HG03460 (cell line): ENCODE data around the gene SBF2.

Experiments used
- ATAC-seq: cut with Tn5 transposase; IDR thresholded peaks from one replicate; pipeline ENCODE4 v1.9.1; 2021; ENCODE audit not compliant: unreplicated experiment

SBF2 gene

DNA sequence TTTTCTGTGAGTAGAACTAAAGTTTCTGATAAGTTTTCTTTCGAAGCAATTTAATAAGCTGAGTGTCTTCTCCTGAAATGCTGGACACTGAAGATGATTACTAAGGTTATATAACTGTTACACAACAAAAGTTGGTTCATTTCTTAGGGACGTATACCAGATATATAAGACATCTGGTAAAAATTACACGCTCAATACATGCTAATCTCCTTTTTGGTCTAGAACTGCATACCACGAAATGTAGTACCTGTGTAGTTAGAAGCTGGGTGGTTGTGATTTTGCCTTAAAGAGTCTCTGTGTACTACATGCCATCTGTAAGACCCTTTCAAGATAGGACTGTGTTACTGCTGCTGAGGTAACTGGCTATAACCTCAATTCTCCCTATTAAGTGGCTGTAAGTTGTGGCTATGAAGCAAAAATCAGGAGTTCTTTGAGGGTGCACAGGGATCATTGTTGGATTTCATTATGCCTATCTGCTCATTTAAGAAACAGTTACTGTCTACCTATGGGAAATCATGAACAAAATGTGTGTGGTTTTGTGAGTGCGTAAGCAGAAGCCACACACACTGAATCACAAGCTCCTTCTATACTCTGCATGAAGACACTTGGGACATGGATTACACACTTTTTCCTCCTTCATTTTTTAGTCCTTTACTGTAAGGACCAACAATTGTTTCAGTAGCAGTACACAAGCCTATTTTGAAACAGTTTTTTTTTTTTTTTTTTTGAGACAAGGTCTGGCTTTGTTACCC is 434.3 kb downstream of the SBF2 start:
- ATAC-seq = no peak

DNA sequence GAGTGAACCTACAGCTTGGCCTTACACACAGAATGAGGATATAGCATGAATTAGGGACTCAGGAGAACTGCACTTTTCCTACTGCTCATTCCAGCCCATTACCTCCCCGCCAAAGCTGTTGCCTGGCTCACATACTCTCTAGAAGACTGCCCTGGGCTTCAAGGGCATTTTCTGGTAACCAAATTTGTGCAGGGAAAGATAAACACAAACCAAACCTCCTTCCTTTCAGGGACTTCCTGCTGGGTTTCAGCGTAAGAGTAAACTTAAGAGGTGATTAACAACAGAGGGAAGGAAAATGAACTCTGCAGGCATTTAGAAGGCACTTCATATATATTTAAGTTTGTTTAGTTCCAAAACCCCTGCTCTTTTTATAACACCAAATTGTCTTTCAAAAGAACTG is 435.2 kb downstream of the SBF2 start:
- ATAC-seq = no peak

DNA sequence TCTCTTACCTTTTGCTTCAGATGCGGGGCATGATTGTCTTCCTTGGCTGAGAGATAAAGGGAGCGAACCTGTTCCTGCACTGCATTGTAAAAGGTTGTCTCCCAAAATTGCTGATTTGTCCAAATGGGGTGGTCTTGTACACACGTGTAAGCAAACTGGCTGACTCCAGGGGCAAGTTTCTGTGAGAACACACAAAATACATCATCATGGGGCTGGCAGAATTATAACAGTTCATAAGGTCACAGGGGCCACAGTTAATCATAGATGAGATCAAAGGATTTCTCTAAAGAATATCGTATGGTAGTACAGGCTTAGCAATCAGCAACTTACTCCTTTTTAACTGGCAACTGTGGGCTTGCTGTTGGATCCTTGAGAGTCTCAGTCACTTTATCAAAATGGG is 435.8 kb downstream of the SBF2 start:
- no peak for ATAC-seq

DNA sequence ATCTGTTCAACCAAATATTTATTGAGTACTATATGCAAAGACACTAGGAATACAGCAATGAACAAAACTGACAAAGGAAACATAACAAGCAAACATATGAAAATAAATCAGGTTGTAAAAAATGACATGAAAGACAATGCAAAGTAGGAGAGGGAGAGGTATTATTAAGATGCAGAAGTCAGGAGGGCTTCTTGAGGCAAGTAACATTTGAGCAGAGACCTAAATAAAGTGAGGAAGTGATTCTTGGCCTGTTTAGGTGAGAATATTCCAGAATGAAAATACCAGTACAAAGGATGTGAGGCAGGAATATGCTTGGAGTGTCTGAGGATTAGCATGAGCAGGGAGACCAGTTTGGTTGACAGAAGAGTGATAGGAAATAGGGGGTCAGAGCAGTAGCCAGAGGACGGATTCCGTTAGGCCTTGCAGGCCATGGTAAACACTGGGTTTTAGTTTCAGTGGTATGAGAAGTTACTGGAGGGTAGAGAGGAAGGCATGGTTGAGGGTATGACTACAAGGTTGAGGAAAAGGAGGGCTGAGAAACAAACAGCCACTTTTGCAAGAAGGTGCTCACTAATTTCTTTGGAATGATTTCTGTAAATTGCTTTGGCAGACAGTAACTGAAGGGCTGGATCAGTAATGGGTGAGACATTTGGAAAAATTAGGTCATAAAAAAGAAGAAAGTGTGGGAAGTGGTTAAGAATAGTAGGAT is 438.3 kb downstream of the SBF2 start:
- no peak for ATAC-seq

DNA sequence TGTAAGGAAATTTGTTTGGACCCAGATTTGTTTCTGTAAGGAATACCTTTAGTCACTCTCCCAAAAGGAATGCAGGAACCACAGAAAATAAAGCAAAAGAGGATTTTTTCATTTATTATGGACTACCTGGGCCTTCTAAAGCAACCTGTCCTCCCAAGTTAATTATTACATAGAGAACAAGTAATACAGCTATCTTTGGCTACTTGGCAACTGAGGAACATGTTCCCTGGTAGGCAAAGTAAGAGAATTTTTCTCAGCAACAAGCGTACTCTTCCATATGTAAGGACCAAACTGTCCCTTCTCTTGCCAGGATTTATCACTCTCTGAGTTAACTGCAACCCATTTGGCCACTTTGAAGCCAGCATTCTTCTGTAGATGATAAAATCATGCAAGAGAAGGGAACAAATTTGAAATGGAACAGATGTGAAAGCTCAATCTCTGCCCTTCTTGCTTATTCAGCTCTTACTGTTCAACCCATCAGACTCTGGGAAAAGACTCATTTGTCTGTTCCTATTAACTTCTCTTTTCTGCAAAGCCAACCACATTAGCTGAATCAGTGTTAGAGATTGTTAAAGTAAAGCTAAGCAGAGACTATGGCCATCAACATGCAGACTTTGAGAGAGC is 440.0 kb downstream of the SBF2 start:
- ATAC-seq = no peak

DNA sequence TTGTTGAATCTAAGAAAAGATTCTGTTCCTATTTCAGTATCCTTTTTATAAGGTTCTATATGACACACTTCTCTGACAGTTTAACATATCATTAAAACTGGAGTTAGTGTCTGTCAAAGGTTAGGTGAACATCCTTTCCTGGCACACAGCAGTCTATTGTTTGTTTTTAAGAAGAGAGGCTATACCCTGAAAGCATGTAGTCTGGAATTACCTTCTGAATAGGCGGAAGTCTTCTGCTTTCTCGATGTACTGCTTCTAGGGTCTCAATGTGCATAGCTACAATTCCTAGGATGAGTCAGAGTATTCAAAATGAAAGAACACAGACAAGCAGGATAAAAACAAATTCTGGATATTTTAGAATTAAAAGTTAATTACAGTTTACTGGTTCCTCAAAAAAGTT is 441.6 kb downstream of the SBF2 start:
- ATAC-seq = no peak

DNA sequence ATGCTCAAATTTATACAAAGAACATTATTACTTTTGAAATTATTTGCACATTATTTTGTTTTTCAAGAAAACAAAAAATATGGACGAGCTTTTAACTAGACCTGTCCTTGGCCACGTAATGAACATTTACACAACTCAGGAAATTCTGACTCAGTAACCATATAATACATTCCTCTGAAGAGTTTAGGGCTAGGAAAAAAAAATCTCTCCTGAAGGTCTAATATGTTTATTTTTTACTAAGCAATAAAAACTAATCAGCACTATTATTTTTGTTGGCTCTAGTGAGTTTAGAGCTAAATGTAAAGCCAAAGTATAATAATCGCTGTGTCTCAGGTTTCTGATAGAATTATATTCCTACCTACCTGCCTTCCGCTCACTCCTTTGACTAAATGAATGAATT is 442.7 kb downstream of the SBF2 start:
- no peak for ATAC-seq

DNA sequence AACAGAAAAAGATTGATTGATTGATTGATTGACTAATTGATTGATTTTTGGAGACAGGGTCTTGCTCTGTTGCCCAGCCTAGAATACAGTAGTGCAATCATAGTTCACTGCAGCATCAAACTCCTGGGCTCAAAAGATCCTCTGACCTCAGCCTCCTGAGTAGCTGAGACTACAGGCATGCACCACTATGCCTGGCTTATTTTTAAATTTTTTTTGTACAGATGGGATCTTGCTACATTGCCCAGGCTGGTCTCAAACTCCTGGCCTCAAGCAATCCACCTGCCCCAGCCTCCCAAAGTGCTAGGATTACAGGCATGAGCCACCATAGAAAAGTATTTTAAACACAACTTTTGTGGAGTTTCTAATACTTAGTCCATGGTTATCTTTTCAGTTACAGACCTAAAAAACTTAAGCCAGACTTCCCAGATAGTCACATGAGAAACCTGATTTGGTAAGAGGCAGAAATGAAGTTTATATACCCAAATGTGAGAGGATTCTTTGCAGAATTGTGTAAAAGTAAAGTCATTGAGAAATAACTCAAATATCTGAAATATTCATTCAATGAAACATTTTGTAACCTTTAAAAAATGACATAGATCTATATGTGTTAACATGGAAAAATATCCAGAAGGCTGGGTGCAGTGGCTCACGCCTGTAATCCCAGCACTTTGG is 443.7 kb downstream of the SBF2 start:
- no peak for ATAC-seq

DNA sequence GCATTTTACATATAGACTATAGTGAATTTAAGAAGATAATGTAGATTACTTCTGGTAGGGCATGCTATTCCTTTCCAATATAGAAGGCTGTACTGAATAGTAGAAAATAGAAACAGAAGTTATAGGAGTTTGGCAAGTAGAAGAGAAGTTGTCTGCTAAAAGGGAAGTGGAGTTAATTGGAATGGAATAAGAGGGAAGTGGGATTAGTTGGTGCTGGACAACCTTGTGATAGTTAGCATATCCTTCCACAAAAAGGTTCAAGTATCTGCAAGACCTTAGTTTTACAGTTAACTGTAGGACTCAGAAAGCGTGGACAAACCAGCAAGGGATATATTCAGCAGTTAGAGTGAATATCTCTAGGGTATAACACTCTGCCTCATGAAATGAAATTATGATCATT is 444.6 kb downstream of the SBF2 start:
- no peak for ATAC-seq

DNA sequence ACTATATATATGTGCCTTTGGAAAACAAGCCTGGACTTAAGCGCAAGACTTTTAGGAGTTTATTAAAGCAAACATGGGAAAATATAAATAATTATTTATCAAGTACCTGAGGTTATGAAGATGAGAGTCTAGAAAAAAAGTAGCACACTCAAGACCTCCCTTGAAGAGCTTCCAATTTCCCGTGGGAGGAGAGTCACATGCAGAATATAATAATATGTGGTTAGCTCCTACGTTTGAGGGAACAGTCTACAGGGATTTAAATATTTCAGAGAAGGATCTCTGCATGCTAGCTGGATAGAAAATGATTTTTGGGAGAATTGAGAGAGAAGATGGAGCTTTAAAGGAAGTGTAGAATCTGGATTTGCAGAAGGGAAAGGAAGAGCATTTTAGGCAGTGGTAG is 446.4 kb downstream of the SBF2 start:
- no peak for ATAC-seq

DNA sequence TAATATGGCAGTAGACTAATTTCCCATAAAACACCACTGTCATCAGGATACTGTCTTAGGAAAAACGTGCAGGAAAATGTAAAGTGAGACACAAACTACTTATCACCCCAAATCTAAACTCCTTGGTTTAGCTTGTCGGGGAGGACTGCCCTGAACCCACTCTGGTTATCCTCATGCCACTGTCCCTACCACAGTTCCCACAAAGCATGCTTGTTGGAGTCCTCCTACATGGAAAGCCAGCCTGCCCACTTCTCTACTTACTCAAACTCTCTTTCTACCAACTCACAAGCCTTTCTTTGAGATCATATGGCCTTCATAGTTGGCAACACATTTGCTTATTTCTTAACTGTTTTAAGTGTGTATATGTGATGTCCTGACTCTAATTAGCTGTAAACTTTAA is 451.1 kb downstream of the SBF2 start:
- no peak for ATAC-seq

DNA sequence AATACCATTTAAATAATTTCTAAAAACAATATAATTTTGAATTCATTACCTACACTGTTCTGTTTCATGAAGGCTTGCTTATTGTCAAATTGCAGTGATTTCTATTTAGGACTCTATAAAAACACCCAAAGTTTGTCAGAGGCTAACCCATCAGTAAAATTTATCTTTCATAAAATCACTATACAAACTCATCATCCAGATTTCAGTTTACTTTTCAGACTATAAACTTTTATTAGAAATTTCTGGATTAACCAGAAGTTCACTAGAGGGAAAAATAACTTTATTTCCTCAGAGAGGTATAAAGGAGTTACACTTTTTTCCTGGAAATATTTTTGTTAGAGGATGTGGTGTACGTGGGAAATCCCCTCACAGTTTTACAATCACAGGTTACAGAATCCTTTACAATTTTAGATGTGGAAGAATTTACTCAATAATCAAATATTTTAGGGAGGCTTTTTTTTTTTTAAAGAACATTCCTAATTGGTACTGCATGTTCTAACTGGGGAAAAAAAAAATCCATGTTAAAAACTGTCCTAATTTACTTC is 453.5 kb downstream of the SBF2 start:
- no peak for ATAC-seq

DNA sequence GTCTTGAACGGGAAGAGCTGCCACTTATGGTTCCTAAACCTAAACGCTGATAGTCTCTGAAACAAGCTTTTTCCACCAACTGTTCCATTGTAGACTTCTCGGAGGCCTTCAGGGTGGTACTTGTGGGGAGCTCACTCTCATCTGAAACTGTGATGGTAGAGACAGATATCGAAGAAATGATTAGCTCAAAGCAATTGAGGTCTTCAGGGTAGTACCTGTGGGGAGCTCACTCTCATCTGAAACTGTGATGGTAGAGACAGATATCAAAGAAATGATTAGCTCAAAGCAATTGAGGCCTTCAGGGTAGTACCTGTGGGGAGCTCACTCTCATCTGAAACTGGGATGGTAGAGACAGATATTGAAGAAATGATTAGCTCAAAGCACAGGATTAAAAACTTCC is 454.5 kb downstream of the SBF2 start:
- ATAC-seq = peak; percentile 72

DNA sequence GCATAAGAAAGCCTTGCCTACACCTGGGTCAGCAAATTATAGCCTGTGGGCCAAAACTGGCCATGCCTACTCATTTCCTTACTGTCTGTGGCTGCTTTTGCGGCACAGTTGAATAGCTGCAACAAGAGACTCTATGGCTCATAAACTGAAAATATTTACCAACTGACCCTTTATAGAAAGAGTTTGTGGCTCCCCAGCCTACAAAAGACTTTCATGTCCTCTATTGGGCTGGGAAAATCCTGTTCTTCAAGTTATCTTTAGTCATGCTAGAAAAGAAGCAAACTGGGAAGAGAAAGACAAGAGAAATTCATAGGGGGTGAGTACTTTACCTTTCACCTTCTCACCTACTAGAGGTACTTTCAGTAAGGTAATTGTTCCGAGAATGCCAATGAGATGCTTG is 455.1 kb downstream of the SBF2 start:
- peak; percentile 74 for ATAC-seq

DNA sequence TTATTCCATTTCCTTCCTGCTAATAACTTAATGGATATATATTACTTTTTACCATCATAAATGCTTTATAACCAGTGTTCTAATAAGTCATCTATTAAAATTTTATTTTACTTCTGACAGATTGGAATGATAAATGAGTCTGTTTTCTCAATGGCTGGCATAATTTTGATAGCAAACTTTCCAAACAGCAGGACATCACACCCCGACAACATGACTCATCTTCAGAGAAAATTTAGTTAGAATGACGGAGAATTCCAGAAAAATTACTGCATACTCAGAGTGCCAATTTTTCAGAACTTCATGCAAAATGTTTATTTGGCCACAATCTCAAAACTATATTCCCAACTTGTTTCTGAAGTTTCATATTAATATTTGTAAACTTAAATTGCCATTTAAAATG is 455.8 kb downstream of the SBF2 start:
- ATAC-seq = no peak

DNA sequence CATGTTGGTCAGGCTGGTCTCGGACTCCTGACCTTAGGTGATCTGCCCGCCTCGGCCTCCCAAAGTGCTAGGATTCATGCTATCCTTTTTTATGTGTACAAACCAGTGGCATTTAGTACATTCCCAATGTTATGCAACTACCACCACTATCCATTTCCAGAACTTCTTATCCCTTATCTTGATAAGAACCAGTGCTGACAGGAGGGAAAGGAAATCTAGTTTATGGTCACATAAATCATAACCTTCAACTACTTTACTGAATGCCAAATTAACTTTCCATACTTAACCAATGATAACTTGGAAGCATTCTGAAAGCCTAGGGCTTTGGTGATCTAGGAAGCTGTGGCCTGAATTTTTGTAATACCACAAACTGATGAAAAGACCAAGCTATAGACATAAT is 459.7 kb downstream of the SBF2 start:
- no peak for ATAC-seq

DNA sequence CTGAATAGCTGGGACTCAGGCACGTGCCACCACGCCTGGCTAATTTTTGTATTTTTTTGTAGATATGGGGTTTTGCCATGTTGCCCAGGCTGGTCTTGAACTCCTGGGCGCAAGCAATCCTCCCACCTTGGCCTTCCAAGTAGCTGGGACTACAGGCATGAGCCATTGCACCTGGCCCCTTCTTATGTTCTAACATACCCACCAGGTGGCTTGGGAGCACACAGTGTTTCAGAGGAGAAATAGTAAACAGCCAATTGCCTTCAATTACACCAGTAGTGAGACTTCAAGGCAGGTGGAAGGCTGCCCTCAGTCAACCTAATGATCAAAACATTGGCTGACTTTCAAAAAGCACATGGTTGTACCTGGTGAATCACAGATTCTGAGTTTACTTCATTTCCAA is 462.9 kb downstream of the SBF2 start:
- no peak for ATAC-seq

DNA sequence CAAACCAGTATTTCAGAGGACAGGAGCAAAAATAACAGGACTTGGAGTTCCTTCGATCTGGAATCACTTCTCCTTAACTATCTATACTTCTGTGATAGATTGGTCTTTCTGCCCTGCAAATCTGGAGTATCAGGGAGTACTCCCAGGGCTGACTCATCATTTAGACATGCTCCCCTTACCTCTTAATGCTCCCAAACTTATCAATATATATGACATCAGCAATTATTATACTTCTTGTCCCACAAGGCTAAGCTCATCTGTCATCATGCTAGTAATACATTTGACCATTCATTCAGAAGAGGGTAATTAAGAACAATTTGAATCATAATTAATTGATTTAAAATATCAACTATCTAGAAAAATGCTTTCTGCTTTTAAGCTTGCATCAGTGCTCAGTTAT is 466.3 kb downstream of the SBF2 start:
- no peak for ATAC-seq

DNA sequence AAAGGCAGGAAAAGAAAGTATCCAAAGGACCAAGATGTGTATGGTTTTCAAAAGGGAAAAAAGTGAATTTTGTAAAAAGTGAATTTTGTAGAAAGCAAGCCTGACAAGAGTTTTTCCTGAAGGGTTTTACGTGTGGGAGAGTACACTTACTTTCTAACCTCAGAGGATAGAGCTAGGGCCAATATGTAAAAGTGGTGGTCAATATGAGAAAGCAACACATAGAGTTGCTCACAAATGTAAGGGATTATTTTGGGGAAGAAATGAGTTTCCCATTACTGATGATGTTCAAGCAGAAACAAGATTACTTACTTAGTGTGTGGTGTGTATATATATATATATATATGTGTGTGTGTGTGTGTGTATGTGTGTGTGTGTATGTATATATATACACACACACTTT is 467.6 kb downstream of the SBF2 start:
- no peak for ATAC-seq

DNA sequence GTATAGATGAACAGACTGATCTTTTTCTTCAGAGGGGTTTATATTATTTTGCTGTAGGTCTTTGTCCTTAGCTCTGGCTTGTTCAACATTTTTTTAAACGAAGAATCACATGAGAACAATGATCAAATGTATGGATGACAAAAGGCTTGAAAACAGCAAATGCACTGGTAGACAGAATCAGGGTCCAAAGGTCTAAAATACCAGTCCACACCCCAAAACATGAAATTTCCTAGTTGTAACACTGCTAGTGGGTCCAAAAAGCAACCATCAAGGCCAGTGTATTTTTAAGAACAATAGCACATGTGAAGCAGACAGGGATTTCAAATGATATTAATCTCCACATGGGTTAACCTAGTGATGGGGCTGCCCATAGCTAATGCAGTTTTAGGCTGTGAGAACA is 468.1 kb downstream of the SBF2 start:
- ATAC-seq = no peak

DNA sequence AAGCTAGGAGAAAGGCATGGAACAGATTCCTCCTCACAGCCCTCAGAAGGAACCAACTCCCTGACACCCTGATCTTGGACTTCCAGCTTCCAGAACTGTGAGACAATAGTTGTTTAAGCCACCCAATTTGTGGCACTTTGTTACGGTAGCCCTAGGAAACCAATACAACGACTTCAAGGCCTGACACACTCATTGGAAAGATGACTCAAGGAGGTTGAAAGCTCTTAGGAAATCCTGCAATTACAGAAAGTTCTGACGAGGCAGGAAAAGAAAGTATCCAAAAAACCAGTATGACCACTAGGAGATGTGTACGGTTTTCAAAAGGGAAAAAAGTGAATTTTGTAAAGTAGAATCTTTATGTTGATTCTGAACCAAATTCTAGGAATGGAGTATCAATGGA is 468.7 kb downstream of the SBF2 start:
- no peak for ATAC-seq
